ENCODE data around the gene LAMA3.
A peak's percentile ranks its signal among the peaks of the same experiment; 100 is the strongest.

The LAMA3 gene

DNA sequence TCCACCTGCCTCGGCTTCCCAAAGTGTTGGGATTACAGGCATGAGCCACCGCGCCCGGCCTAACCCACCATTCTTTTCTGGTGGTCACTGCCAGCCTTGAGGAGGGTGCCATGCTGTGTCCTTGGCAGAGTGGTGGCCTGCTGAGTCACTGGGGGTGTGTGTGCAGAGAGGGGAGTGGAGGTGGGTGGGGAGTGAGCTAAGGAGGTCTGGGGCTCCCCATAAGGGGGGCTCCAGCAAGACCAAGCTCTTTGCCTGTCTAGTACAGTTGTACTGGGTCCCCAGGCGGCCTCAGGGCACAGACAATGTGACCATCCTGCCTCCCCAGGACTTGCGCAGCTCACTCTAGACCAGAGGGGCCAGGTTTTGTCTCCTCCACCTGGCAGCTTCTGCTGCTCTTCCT, 36.1 kb downstream of the LAMA3 start:
- DNase-seq: no peak
- no peak overlapping the region for H3K4me3 Mint-ChIP-seq
- H3K27ac Mint-ChIP-seq: no peak overlapping the region
- H3K36me3 Mint-ChIP-seq (ENCODE audit: low read depth): no peaks in the 10 kb centered on the region
- H3K27me3 Mint-ChIP-seq (ENCODE audit: low read depth, poor library complexity): no peaks in the 10 kb centered on the region
- no peaks in the 10 kb centered on the region for H3K9me3 Mint-ChIP-seq
- TF ChIP-seq, protein P1, sequence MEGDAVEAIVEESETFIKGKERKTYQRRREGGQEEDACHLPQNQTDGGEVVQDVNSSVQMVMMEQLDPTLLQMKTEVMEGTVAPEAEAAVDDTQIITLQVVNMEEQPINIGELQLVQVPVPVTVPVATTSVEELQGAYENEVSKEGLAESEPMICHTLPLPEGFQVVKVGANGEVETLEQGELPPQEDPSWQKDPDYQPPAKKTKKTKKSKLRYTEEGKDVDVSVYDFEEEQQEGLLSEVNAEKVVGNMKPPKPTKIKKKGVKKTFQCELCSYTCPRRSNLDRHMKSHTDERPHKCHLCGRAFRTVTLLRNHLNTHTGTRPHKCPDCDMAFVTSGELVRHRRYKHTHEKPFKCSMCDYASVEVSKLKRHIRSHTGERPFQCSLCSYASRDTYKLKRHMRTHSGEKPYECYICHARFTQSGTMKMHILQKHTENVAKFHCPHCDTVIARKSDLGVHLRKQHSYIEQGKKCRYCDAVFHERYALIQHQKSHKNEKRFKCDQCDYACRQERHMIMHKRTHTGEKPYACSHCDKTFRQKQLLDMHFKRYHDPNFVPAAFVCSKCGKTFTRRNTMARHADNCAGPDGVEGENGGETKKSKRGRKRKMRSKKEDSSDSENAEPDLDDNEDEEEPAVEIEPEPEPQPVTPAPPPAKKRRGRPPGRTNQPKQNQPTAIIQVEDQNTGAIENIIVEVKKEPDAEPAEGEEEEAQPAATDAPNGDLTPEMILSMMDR (IDR thresholded peaks at IDR 0.05): no peak
- peaks cover 14% of the 10 kb centered on the region for H3K4me1 Mint-ChIP-seq

DNA sequence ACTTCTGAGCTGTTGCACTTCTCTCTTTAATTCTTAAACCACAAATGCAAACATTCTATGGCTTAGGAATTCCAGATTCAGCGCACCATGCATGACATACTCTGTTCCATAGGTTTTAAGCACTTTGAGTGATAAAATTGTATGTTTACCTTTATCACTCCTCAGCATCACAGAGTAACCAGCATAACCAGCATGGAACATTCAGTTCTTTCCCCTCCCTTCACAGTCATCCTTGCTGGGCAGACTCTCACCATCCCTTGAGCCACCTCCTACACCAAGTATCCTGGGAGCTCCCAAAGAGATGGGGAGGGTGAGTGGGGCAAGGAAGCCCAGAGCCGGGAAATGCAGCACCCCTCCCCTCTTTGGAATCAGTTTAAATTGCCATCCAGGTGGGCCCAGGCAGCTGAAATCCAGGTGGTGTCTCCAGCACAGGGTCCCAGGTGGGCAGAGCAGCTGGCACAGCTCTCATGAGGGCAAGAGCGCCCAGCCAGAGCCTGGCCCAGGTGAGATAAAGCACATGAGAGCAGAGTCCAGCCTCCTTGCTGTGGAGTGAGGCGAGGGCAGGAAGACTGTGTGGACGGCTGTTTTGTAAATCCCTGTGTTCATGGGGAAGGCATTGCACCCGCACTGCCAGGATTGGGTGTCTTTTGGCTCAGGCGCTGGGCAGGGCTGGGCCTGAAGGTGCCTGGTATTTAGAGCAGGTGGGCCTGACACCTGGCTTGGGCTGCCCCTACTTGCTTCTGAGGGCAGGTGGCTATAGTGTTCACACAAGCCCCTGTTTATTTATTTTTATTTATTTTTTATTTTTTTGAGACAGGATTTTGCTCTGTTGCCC, 36.8 kb downstream of the LAMA3 start:
- Mint-ChIP-seq H3K9me3 (no peaks in the 10 kb centered on the region), H3K36me3 (ENCODE audit: low read depth) (no peaks in the 10 kb centered on the region), H3K27me3 (ENCODE audit: low read depth, poor library complexity) (no peaks in the 10 kb centered on the region), H3K27ac (no peak overlapping the region), H3K4me1 (peaks cover 14% of the 10 kb centered on the region), H3K4me3 (no peak overlapping the region)
- DNase-seq: no peak
- TF ChIP-seq, protein P1 (IDR thresholded peaks at IDR 0.05): no peak

DNA sequence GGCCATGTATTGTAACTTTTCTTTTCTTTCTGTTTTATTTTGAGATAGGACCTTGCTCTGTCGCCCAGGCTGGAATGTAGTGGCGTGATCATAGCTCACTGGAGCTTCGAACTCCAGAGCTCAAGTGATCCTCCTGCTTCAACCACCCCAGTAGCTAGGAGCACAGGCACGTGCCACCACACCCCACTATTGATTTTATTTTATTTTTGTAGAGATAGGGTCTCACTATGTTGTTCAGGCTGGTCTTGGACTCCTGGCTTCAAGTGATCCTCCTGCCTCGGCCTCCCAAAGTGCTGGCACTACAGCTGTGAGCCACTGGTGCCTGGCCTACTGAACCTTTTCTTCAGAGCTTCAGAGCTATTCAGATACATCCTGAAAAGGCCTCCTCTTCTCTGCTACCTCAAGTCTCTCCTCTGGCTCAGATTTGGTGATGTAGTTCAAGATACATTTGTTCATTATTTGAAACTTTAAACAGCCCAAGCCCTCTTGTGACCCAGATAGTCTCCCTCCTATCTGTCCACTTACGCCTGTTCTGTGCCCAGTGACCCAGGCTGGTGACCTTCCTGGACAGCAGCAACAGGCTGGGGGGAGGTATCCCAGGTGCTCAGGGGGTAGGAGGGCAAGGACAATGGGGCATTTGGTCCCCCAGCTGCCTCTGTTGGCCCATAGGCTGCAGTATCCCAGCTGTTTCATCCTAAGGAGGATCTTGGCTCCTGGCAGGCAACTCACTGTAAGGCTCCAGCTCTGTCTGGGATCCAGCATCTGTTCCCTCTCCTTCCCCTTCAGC, 38.6 kb downstream of the LAMA3 start:
- TF ChIP-seq, protein P1 (IDR thresholded peaks at IDR 0.05): no peak
- Mint-ChIP-seq H3K36me3 (ENCODE audit: low read depth) (no peaks in the 10 kb centered on the region), H3K27me3 (ENCODE audit: low read depth, poor library complexity) (peaks cover 1% of the 10 kb centered on the region), H3K27ac (no peak overlapping the region), H3K4me3 (no peak overlapping the region), H3K4me1 (no peaks in the 10 kb centered on the region), H3K9me3 (no peaks in the 10 kb centered on the region)
- no peak for DNase-seq

DNA sequence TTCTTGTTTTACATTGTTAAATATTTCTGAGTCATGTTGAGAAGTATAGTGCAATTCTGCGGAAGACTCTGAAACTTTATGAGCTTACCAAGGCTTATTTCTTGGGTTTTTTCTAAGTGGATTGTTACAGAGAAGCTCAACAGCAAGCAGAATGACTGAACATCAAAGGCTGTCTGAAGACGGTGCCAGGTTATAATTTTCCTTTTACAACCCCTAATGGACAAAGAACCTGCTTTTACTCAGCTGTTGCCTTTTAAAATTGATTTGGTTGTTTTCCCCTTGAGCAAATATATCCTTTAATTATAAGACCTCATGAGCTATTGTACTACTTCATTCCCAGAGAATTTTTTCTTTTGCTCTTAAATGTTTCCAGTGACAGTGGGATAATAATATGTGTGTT, 41.6 kb downstream of the LAMA3 start:
- Mint-ChIP-seq H3K27ac (no peak overlapping the region), H3K4me1 (no peaks in the 10 kb centered on the region), H3K36me3 (ENCODE audit: low read depth) (no peaks in the 10 kb centered on the region), H3K27me3 (ENCODE audit: low read depth, poor library complexity) (peaks cover 9% of the 10 kb centered on the region), H3K9me3 (no peaks in the 10 kb centered on the region), H3K4me3 (no peak overlapping the region)
- TF ChIP-seq, protein P1 (IDR thresholded peaks at IDR 0.05): no peak
- DNase-seq: no peak

DNA sequence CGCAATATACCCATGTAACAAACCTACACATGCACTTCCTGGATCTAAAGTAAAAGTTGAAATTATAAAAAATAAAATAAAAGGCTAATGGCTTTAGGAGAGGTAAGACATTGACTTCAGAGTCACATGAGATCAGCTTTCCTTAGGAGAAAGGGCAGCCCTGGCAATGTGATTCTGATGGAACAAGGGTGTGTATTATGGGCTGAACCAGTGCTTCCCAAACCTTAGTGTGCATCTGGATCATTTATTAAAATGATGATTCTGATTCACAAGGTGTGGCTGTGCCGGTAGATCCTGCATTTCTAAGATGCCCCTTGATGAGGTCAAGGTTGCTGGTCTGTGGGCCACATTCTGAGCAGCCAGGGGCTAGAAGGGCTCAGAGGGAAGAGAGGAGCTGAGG, 42.6 kb downstream of the LAMA3 start:
- Mint-ChIP-seq H3K27ac (peak overlapping the region; percentile 36), H3K4me1 (no peaks in the 10 kb centered on the region)
- TF ChIP-seq, protein P1 (IDR thresholded peaks at IDR 0.05): no peak

More for the DNA sequence above, 42.6 kb downstream of the LAMA3 start:
- no peak overlapping the region for H3K4me3 Mint-ChIP-seq
- H3K27me3 Mint-ChIP-seq (ENCODE audit: low read depth, poor library complexity): peaks cover 9% of the 10 kb centered on the region
- no peaks in the 10 kb centered on the region for H3K9me3 Mint-ChIP-seq
- no peak for DNase-seq
- H3K36me3 Mint-ChIP-seq (ENCODE audit: low read depth): no peaks in the 10 kb centered on the region
